HT1080 (cell line): ENCODE measurements around the gene MAGI1. TPM values are rescaled to one million over a fixed set of nuclear protein-coding genes. Genes with fewer than 3 reads are reported as not detected.

ENCODE experiments used
- DNase-seq: peaks from one replicate; pipeline ENCODE4 v3.0.0-alpha.2; 2015; ENCODE audit warnings: low read depth
- small RNA-seq: library from RNA; depleted of rRNA; stranded (forward); fragments of <200 nt; gene quantifications from one replicate; pipeline ENCODE3, GENCODE V24; 2014
- total RNA-seq: library from RNA; depleted of rRNA; stranded (reverse); fragments of >200 nt; shearing (Covaris generic); gene quantifications from 2 replicates; pipeline ENCODE4 v1.2.3, GENCODE V29; 2014; rRNA removed

Gene MAGI1
- total RNA-seq, 1 experiment from 2014 or later = 15.2 TPM

DNA sequence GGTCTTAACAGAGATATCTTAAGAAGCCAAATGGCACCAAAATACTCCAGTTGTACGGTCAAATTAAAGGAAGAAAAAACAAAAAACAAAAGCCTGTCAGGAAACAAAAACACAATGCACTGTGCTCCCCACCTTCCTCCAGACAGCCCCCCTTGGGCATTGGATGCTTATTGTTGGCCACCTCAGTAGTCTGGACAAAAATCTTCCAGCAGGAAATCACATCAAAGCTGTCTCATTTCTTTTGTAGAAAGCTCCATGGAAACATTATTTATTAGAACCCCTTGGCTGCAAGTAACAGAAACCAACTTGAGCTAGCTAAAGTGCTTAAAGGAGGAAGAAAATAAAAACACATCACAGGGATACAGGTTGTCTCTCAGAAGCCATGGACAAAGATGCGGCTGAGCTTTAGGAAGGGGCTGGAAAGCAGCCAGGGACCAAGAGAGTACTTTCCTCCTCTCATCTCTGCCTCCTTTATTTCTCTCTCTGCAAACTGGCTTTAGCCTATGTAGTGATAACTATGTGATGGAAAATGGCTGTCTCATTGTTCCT is 699.5 kb downstream of the MAGI1 start:
- DNase-seq = no peak

DNA sequence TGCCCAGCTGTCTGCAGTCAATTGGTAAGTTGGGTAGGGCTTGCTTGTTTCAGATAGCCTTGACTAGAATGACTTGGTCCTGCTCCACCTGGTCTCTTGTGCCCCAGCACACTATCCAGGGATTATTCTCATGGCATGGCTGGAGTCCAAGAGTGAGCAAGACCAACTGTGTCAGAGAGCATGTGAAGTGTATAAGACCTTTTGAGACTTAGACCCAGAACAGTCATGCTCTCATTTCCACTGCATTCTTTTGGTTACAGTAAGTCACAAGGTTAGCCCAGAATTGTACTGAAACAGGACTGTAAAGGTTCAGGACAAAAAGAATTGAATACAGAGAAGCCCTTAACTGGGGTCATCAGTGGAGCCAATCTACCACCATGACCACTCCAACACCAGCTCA is 700.1 kb downstream of the MAGI1 start:
- peak; percentile 12 for DNase-seq

- no peak for DNase-seq
Measured at GRCh38 chr3:65335587-65335986, 703.1 kb downstream of the MAGI1 start.

DNA sequence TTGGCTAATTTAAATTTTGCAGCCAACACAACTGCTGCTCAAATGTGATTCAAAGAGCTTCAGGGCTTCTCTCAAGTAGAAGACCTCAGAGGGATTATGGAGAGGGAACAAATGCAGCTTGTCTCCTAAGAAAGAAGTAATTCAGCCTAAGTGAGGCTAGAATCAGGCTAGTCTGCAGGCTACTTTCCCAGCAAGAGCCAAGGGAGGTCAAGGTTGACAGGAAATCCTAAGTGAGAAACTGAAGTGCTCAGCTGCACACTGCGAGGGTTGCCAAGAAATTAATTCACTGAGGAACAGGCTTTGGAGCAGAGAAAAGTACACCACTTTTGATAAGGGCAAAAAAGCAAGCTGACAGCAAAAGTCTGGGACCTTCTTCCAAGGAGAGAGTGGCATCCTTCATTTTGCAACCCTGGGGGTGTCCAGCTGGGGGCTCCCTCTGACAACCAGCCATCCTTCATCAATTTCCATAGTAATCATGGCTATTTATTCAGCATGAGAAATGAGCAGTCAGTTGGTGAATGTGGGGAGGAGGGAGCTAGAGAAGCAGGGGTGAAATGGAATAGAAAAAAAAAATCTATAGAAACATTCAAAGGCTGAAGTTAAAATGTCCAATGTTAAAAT is 704.6 kb downstream of the MAGI1 start:
- DNase-seq = peak; percentile 11

- DNase-seq = no peak
Measured at GRCh38 chr3:65331730-65332129, 707.0 kb downstream of the MAGI1 start.

- peak; percentile 6 for DNase-seq
Measured at GRCh38 chr3:65330072-65330471, 708.6 kb downstream of the MAGI1 start.

DNA sequence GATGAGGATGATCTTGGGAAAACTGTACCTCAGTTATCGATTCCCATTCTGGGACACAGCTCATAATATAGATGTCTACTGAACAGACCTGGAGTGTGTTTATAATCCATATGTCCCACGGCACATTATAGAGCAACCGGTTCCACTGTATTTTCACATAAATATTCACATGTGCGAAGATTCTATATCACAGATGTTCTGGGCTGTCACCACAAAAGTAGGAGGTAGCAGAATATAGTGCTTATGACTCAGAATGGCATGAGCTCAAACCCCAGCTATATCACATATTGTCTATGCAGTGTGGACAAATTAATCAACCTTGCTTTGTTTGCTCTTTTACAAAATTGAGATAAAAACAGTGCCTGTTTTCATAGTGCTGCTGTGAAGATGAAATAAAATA is 710.6 kb downstream of the MAGI1 start:
- DNase-seq = no peak

DNA sequence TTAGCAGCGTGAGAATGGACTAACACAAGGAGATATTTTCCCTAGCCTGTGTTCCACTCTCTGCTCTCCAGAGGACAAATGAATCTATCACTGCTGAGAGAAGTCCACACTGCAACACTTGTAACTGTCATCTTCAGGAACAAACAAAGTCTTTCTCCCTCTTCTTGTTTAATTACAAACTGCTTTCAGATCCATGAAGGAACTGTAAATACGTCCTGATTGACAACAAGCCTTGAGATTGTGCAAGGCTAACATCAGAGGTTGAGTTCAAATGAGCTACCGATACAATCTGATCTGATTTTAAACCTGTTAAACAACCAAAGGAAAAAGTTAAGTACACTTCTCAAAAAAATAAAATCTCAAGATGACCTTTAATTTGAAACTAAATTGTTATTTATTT is 712.1 kb downstream of the MAGI1 start:
- no peak for DNase-seq

GRCh38 chr3:65322910-65323309 is 715.8 kb downstream of the MAGI1 start:
- no peak for DNase-seq

GRCh38 chr3:65318231-65318630 is 720.5 kb downstream of the MAGI1 start:
- DNase-seq = no peak

- no peak for DNase-seq
Measured at GRCh38 chr3:65314916-65315315, 723.8 kb downstream of the MAGI1 start.

- no peak for DNase-seq
Measured at GRCh38 chr3:65314269-65314668, 724.4 kb downstream of the MAGI1 start.

DNA sequence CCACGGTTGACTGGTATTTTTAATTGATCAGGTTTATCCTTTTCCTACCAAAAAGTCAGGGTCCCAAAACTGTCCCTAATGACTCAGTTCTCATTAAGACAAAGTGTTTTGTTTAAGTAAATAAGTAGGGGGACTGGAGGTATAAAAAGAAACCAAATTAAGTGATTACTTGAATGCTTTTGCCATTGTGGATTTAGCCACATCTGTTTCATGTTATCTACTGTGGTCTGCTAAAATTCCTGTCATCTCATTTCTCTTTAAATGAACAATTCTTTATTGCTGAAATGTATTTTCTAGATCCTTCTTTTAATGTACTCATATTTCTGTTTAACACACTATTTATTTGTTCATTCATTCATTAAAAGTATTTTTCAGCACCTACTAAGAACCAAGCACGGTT is 725.1 kb downstream of the MAGI1 start:
- no peak for DNase-seq

DNA sequence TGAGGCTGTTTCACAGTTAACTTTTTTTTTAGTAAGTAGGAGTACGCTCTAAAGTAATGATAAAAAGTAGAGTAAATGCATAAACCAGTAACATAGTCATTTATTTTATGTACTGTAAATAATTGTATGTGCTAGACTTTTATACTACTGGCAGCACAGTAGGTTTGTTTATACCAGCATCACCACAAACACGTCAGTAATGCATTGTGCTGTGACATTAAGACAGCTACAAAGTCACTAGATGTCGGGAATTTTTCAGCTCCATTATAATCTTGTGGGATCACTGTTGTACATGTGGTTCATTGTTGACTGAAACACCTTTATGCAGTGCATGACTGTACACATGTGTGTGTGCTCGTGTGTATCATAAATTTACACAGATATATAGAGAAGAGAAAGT is 732.9 kb downstream of the MAGI1 start:
- no peak for DNase-seq

Small RNAs within 50 kb of the gene (small RNA-seq; reads per million reads assigned to genes)
- gene RF00019 = not detected

Other genes starting within 250 kb of the MAGI1 start
- 26.2 and 29.3 TPM in 2 replicates for gene SLC25A26, start 182.1 kb upstream of the MAGI1 start, total RNA-seq